Measurements from ENCODE around the gene CTU2.

DNA sequence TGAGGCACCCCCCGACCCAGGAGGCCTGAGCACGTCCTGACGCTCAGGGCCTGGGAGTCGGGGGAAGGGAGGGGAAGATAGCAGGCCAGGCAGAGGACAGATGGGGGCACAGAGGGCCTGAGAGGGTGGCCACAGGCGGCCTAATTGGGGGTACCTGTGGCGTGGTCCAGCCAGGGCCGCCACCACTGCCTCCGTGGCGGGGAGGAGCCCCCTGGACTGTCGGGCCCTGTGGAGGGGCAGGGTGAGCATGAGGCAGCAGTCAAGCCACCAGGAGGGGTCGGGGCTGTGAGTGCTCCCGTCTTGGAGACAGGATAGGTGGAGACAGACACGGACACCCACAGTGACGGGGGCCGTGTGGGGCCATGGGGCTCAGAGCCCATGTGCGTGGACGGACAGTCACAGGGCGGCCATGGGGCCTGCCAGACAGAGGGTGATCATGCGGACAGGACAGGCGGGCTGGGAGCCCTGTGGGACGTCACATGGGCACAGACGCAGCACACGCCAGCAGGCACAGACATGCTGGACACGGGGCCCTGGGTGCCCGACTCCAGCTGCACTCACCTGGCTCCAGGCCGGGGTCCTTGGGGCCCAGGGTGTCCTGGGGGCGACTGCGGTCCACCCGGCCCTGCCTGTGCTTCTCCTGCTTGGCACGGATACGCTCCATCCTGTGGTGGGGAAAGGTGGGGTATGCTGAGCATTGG lies 18.7 kb downstream of the CTU2 start:
- TF ChIP-seq, protein P1, sequence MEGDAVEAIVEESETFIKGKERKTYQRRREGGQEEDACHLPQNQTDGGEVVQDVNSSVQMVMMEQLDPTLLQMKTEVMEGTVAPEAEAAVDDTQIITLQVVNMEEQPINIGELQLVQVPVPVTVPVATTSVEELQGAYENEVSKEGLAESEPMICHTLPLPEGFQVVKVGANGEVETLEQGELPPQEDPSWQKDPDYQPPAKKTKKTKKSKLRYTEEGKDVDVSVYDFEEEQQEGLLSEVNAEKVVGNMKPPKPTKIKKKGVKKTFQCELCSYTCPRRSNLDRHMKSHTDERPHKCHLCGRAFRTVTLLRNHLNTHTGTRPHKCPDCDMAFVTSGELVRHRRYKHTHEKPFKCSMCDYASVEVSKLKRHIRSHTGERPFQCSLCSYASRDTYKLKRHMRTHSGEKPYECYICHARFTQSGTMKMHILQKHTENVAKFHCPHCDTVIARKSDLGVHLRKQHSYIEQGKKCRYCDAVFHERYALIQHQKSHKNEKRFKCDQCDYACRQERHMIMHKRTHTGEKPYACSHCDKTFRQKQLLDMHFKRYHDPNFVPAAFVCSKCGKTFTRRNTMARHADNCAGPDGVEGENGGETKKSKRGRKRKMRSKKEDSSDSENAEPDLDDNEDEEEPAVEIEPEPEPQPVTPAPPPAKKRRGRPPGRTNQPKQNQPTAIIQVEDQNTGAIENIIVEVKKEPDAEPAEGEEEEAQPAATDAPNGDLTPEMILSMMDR (IDR thresholded peaks at IDR 0.05) = no peak
- TF ChIP-seq TCF7L2 (IDR thresholded peaks at IDR 0.05; ENCODE audit: low read depth, low read length) (no peak), POLR2AphosphoS5 (IDR thresholded peaks at IDR 0.05; ENCODE audit: low read depth, low read length) (no peak), SIN3A (IDR thresholded peaks at IDR 0.05; ENCODE audit: borderline replicate concordance, insufficient read depth, low read depth, low read length) (no peak)
- TF ChIP-seq, protein P2, sequence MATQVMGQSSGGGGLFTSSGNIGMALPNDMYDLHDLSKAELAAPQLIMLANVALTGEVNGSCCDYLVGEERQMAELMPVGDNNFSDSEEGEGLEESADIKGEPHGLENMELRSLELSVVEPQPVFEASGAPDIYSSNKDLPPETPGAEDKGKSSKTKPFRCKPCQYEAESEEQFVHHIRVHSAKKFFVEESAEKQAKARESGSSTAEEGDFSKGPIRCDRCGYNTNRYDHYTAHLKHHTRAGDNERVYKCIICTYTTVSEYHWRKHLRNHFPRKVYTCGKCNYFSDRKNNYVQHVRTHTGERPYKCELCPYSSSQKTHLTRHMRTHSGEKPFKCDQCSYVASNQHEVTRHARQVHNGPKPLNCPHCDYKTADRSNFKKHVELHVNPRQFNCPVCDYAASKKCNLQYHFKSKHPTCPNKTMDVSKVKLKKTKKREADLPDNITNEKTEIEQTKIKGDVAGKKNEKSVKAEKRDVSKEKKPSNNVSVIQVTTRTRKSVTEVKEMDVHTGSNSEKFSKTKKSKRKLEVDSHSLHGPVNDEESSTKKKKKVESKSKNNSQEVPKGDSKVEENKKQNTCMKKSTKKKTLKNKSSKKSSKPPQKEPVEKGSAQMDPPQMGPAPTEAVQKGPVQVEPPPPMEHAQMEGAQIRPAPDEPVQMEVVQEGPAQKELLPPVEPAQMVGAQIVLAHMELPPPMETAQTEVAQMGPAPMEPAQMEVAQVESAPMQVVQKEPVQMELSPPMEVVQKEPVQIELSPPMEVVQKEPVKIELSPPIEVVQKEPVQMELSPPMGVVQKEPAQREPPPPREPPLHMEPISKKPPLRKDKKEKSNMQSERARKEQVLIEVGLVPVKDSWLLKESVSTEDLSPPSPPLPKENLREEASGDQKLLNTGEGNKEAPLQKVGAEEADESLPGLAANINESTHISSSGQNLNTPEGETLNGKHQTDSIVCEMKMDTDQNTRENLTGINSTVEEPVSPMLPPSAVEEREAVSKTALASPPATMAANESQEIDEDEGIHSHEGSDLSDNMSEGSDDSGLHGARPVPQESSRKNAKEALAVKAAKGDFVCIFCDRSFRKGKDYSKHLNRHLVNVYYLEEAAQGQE (IDR thresholded peaks at IDR 0.05; ENCODE audit: insufficient read depth in 1 of 2, low read depth in 2 of 2, low read length in 1 of 2) = no peak
